K562 (cell line): ENCODE data around the gene PAIP1. TPM values are rescaled to one million over a fixed set of nuclear protein-coding genes. Genes with fewer than 3 reads are reported as not detected.

Source experiments
- EWSR1 ChIP-seq: fragments of 450-650 bp; IDR thresholded peaks from 2 replicates; pipeline ENCODE4 v1.6.1; 2018; ENCODE audit warnings: borderline replicate concordance, mild to moderate bottlenecking, low read depth, moderate library complexity; ENCODE audit not compliant: partially characterized antibody
- KAT7 ChIP-seq: sonication (generic); formaldehyde crosslinking; IDR thresholded peaks from 2 replicates; pipeline ENCODE4 v1.8.0; 2022; ENCODE audit warnings: missing genetic modification reagents, mild to moderate bottlenecking, borderline replicate concordance
- NR2C2 ChIP-seq, 2 experiments: fragments of 200-800 bp in 1 of 2; sonication (Bioruptor generic) in 1 of 2; sonication (generic) in 1 of 2; formaldehyde crosslinking in 1 of 2; IDR thresholded peaks; 2 replicates each; pipeline versions ENCODE4 v1.6.1 to v1.8.0; 2016 to 2022; ENCODE audit warnings: mild to moderate bottlenecking in 1 of 2, missing compliant biosample characterization in 1 of 2, missing genetic modification characterization in 1 of 2, missing genetic modification reagents in 1 of 2
- ZNF778 ChIP-seq: fragments of 450-650 bp; formaldehyde crosslinking; IDR thresholded peaks from 2 replicates; pipeline ENCODE4 v1.4.0; 2020; ENCODE audit warnings: mild to moderate bottlenecking, moderate library complexity
- polyA plus RNA-seq, 8 experiments: library from polyadenylated mRNA; depleted of rRNA in 4 of 8; stranded (reverse) in 5 of 8; unstranded in 3 of 8; fragments of >200 nt; fragmentation: Nextera tagmentation in 2 of 8; fragmentation: Illumina TruSeq in 1 of 8; extraction: Ambion mirVana in 2 of 8; extraction: Trizol in 1 of 8; gene quantifications; 2 replicates each; pipeline versions ENCODE4 v1.2.1 to v1.2.3, GENCODE V29; 2011 to 2014; ENCODE audit warnings: inconsistent platforms in 1 of 8, missing spikeins in 1 of 8
- total RNA-seq, 7 experiments: library from RNA; depleted of rRNA in 6 of 7; stranded (reverse); fragments of >200 nt in 6 of 7; fragmentation: Illumina TruSeq in 2 of 7; extraction: Trizol in 2 of 7; gene quantifications; 2 replicates each; pipeline versions ENCODE4 v1.2.1 to v1.2.3, GENCODE V29; 2011 to 2021; ENCODE audit warnings: low replicate concordance in 1 of 7
- TF ChIP-seq, protein P1 (sequence below): fragments of 450-650 bp; formaldehyde crosslinking; IDR thresholded peaks from 2 replicates; pipeline ENCODE4 v1.4.0; 2020; ENCODE audit warnings: mild to moderate bottlenecking, moderate library complexity
- TF ChIP-seq, protein P2 (sequence below): fragments of 450-650 bp; conservative IDR thresholded peaks from 2 replicates; pipeline ENCODE4 v1.6.1; 2016; ENCODE audit warnings: missing genetic modification characterization, low read depth, mild to moderate bottlenecking, control low read depth, missing compliant biosample characterization

Gene PAIP1
- total and polyA plus RNA-seq, 9 of the 15 experiments (the other 6 are each of a cell fraction or from before 2014, with no cell fraction given) = 51.7 to 181 (median 102) TPM

DNA sequence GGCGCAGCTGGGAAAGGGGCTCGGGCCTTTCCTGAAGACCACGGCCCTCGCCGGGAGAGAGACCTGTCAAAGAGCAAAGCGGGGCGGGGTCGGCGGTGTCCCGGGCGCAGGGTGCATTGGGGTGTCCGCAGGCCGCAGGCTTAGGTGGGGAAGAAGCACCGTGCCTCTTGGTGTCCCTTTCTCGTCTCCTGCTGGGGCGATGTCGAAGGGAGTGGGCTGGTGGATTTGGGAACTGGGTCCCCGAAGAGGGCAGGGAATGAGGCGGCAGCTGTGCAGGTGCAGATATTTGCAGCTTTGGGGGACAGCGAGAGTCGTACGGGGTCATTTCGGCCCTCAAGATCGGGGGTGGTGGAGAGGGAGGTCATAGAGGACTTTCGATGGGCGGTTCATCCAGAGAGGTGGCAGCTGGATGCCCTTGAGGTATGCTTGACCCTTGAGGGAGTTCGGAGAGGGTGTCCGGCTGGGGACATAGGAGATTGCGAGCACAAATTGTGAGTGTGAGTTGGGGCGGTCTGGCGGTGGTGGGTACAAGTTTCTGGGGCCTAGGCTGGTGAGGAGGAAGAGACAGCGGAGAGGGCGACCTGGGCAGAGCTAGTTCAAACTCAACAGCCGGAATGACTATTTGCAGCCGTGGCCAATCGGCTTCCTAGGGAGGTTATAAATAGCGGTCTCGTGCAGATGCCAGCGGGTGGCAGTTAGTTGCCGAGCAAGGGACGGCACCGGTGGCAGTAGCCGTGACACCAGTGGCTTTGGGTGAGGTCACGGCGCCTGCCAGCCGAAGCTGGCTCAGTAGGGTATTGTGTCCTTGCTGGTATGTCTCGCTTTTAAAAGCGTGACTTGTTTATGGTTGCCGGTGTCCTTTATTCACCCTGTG, 46.7 kb upstream of the PAIP1 start (continued):
- no peak for TF ChIP-seq NR2C2 (CRISPR knock-in tag; IDR thresholded peaks at IDR 0.05)
- TF ChIP-seq NR2C2 (tag; IDR thresholded peaks at IDR 0.05) = peak; percentile 80
- TF ChIP-seq ZNF778 (CRISPR knock-in tag) = no peak
- peak; percentile 53; the same call in 1 of the 2 replicates for TF ChIP-seq KAT7 (CRISPR knock-in tag)
- TF ChIP-seq EWSR1 = no peak
- TF ChIP-seq, protein P1, sequence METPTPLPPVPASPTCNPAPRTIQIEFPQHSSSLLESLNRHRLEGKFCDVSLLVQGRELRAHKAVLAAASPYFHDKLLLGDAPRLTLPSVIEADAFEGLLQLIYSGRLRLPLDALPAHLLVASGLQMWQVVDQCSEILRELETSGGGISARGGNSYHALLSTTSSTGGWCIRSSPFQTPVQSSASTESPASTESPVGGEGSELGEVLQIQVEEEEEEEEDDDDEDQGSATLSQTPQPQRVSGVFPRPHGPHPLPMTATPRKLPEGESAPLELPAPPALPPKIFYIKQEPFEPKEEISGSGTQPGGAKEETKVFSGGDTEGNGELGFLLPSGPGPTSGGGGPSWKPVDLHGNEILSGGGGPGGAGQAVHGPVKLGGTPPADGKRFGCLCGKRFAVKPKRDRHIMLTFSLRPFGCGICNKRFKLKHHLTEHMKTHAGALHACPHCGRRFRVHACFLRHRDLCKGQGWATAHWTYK (CRISPR knock-in tag) = peak; percentile 12; the same call in 1 of the 2 replicates
- TF ChIP-seq, protein P2, sequence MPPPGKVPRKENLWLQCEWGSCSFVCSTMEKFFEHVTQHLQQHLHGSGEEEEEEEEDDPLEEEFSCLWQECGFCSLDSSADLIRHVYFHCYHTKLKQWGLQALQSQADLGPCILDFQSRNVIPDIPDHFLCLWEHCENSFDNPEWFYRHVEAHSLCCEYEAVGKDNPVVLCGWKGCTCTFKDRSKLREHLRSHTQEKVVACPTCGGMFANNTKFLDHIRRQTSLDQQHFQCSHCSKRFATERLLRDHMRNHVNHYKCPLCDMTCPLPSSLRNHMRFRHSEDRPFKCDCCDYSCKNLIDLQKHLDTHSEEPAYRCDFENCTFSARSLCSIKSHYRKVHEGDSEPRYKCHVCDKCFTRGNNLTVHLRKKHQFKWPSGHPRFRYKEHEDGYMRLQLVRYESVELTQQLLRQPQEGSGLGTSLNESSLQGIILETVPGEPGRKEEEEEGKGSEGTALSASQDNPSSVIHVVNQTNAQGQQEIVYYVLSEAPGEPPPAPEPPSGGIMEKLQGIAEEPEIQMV = no peak
- TF ChIP-seq, all 486 proteins: peak for 38
